Thymus (tissue), 11 donors: ENCODE measurements around the gene SELENOS. TPM values are rescaled to one million over a fixed set of nuclear protein-coding genes. Genes with fewer than 3 reads are reported as not detected.

Source experiments
- DNase-seq, 9 donors: peaks; one replicate each; pipeline ENCODE4 v3.0.0-alpha.2; 2013; ENCODE audit warnings: low spot score in 9 of 9, low read depth in 6 of 9, missing footprints in 1 of 9
- H3K27ac ChIP-seq, 2 donors: one replicate each; pipeline ENCODE4 v1.5.1; 2013; ENCODE audit warnings: control low read depth in 1 of 2, low read depth in 1 of 2, low read length in 1 of 2, mild to moderate bottlenecking in 1 of 2, moderate library complexity in 1 of 2
- H3K27me3 ChIP-seq, 2 donors: one replicate each; pipeline ENCODE4 v1.5.1; 2013; ENCODE audit warnings: low read length in 1 of 2; ENCODE audit not compliant: control insufficient read depth in 2 of 2, insufficient read depth in 1 of 2
- H3K36me3 ChIP-seq, 2 donors: one replicate each; pipeline ENCODE4 v1.5.1; 2013; ENCODE audit warnings: low read length in 1 of 2, mild to moderate bottlenecking in 1 of 2, moderate library complexity in 1 of 2; ENCODE audit not compliant: control insufficient read depth in 2 of 2, insufficient read depth in 2 of 2
- H3K4me1 ChIP-seq, 2 donors: one replicate each; pipeline ENCODE4 v1.5.1; 2013; ENCODE audit warnings: low read length in 2 of 2; ENCODE audit not compliant: control insufficient read depth in 2 of 2, insufficient read depth in 2 of 2
- H3K4me3 ChIP-seq, 2 donors: one replicate each; pipeline ENCODE4 v1.5.1; 2013; ENCODE audit warnings: low read length in 2 of 2, control low read depth in 1 of 2, mild to moderate bottlenecking in 1 of 2
- H3K9me3 ChIP-seq, 2 donors: one replicate each; pipeline ENCODE4 v1.5.1; 2013; ENCODE audit warnings: low read length in 1 of 2, mild to moderate bottlenecking in 1 of 2; ENCODE audit not compliant: control insufficient read depth in 2 of 2, insufficient read depth in 1 of 2
- WGBS: extraction: QIAGEN DNeasy Blood & Tissue Kit; methylation state at CpG from one replicate; pipeline ENCODE4 v1.1.7; 2013; 5-methylcytosine and 5-hydroxymethylcytosine counted together
- polyA plus RNA-seq: library from polyadenylated mRNA; stranded (reverse); fragments of 200-250 nt; gene quantifications from one replicate; pipeline ENCODE4 v1.2.3, GENCODE V29; 2013
- total RNA-seq: library from RNA; stranded (reverse); fragments of 120-200 nt; gene quantifications from one replicate; pipeline ENCODE4 v1.2.4, GENCODE V29; 2013
- donor health status: healthy.

The SELENOS gene
- total and polyA plus RNA-seq, 2 donors, result 26.4 to 64.5 TPM

DNA sequence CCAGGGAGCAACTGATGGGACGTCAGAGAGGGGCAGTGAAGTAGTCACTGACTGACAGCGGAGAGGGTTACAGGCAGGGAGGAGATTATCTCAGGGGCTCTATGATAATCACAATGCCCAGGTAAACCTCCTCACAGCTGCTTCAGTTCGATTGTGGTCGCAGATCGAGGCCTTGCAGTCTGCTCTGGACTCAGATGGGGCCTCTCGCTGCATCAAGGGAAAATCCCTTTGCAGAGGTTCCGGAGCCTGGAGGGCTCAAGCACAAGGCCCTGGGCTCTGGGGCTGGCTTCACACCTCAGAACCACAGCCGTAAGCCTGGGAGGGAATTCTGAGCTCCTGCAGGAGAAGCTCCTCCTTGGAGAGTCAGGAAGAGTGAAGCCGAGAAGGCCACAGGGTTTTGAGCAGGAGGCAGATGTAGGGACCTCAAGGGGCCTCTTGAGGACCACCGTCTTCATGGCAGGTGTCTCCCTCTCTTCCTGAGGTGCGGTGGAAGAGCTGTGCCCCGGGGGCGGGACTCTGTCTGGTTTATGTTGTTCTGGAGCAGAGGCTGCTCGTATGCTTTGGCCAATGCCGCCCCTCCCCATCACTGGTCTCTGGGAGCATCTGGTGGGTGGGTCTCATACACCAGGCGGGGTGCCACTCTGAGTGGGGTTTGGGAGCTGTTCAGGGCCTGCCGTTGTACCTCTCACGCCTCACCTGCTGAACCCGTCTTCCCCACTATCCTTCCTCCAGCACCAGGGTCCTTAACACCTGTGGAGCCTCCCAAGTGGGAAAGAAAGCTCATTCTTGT, 37.2 kb upstream of the SELENOS start:
- Histone ChIP-seq H3K27ac (no peak overlapping the region), H3K9me3 (no peaks in the 10 kb centered on the region), H3K36me3 (no peaks in the 10 kb centered on the region), H3K4me3 (no peak overlapping the region), H3K27me3 (peaks cover 0 to 7% of the 10 kb centered on the region in 2 donors), H3K4me1 (no peaks in the 10 kb centered on the region)
- no peak for DNase-seq
- 93% methylated on average over 19 of the region's 19 CpGs for WGBS

DNA sequence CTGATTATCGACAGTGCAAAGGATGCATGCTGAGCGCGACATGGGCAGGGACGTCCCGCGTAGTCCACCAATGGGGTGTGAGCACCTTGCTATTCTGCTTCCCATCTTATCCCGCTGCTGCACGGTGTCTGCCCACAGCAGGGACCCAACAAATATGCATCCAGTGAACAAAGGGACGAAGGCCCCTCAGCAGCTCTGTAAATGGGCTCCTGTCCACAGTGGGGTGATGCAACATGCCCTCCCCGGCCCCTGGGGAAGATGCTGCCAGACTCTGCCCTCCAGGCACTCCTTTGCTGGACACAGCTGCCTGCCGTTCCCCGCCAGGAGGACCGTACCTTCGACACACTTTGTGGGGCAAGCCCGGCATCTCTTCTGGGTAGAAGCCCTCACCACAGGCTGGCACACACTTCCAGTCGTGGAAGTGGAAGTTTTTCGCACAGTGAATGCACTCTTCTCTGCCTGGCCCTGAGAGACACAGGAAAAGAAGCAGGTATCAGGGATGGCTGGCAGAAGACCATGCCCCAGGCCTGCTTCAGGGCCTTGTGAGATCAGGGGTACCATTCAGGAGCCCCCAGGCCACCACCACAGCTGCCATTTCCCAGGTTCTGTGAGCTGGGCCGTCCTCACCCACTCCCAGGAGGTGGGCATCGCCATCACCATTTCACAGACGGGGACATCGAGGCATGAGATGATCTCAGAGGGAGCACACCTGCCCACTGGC, 35.9 kb upstream of the SELENOS start:
- Histone ChIP-seq H3K9me3 (no peaks in the 10 kb centered on the region), H3K4me1 (no peaks in the 10 kb centered on the region), H3K27ac (no peak overlapping the region), H3K27me3 (no peaks in the 10 kb centered on the region), H3K36me3 (no peaks in the 10 kb centered on the region), H3K4me3 (no peak overlapping the region)
- no peak for DNase-seq
- 95% methylated on average over 21 of the region's 21 CpGs for WGBS

DNA sequence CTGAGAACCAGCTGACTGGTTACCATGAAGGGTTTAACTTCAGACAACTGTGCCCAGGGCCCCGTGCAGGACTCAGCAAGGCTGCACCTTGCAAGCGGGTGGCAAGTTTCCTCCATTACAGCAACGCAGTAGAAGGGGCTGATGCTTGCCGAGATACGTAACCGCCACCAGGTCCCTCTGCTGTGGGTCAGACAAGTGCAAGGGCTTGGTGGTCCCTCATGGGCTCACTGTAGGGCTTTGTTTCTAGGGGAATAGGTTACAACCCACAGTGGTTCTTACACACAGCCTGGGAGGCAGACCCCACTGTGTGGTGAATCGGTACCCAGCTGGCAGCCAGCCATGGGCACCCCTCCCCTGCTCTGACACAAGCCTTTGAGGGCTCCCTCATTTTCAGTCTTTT, 33.2 kb upstream of the SELENOS start:
- DNase-seq, result no peak
- Histone ChIP-seq H3K36me3 (no peaks in the 10 kb centered on the region), H3K9me3 (no peaks in the 10 kb centered on the region), H3K4me3 (no peak overlapping the region), H3K4me1 (no peaks in the 10 kb centered on the region), H3K27me3 (no peaks in the 10 kb centered on the region), H3K27ac (no peak overlapping the region)
- 96% methylated on average over 7 of the region's 7 CpGs for WGBS

DNA sequence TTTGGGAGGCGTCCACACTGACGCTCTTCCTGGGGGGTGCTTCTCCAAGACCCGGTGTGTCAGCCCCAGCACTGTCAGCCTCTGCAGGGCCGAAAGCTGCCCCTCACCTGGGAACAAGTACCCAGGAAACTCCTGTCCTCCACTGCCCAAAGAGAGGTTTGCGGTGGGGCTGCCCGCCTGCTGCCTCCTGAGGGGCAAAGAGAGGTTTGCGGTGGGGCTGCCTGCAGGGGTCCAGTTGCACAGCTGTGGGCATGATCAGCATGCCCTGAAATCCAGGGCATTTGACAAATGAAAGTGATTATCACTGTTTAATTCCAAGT, 32.8 kb upstream of the SELENOS start:
- Histone ChIP-seq H3K27ac (no peak overlapping the region), H3K27me3 (no peaks in the 10 kb centered on the region), H3K4me1 (no peaks in the 10 kb centered on the region), H3K36me3 (no peaks in the 10 kb centered on the region), H3K4me3 (no peak overlapping the region), H3K9me3 (no peaks in the 10 kb centered on the region)
- no peak for DNase-seq
- WGBS, result 94% methylated on average over 7 of the region's 7 CpGs

DNA sequence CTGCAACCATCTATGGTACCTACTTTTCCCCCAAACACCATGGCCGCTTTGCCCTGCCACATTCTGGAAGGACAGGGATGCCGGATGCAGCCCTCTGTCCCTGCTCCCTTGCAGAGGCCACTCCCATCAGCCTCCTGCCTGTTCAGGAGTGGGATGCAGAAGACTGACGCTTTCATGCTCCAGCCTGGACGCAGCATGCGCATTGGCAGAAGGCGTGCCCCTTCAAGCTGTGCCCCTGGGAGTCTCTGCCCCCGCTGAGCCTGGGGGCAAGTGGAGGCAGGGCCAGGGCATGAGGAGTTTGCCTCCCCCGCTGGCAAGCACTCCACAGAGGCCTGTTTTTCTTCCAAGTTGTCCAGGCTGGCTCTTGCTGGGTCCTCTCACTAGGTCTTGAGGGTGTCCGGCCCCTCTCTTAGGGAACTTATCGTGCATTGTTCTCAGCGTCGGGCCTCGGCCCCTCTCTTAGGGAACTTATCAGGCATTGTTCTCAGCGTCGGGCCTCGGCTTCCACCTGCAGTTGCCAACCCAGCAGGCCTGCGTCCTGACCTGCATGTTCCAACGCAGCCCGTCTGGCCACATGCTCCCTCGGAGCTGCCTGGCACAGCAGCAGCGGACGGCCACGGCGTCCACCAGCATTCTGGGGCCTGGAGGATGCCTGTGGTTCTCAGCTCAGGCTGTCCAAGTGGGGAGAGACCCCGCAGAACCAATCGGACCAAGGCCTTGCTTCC, 32.3 kb upstream of the SELENOS start:
- WGBS, result 90% methylated on average over 26 of the region's 26 CpGs
- H3K27ac ChIP-seq, result no peak overlapping the region
- no peaks in the 10 kb centered on the region for H3K4me1 ChIP-seq
- H3K27me3 ChIP-seq, result no peaks in the 10 kb centered on the region
- no peaks in the 10 kb centered on the region for H3K36me3 ChIP-seq
- DNase-seq, result no peak
- no peak overlapping the region for H3K4me3 ChIP-seq
- H3K9me3 ChIP-seq, result no peaks in the 10 kb centered on the region

DNA sequence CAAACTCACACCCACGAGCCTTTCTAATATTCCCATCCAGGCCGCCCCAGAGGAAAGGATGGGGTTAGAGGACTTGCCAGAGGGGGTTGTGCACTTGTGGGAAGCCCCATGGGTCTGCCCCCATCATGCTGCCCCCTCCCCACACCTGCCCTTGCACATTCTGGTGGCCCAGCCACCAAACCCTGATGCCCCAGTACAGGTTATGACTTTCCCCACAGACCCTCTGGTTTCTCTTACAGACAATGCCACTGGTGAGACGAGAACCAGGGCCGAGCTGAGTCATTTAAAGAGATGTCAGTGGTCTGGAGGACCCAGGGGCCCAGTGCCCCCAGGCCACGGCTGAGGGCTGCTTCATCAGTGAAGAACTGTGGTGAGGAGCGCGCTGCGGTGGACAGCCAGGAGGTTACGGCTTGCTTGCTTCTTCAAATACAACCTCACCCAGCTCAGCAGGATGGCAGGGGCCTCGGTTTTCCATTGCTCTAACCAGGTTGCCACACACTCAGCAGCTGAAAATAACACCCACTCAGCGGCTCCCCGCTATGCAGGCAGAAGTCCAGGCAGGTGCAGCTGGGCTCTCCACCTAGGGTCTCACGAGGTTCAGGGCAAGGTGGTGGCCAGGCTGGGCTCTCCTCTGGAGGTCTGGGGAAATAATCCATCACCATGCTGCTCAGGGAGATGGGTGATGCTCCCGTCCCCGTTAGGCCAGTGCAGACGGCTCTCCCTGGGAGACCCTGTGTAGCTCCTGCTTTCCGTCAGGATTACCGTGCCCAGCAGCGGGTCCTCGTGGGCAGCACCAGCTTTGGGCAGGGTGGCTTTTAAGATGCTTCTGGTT, 31.5 kb upstream of the SELENOS start:
- DNase-seq, result no peak
- Histone ChIP-seq H3K27me3 (no peaks in the 10 kb centered on the region), H3K4me1 (no peaks in the 10 kb centered on the region), H3K9me3 (no peaks in the 10 kb centered on the region), H3K36me3 (no peaks in the 10 kb centered on the region), H3K27ac (no peak overlapping the region), H3K4me3 (no peak overlapping the region)
- WGBS, result 92% methylated on average over 20 of the region's 20 CpGs

DNA sequence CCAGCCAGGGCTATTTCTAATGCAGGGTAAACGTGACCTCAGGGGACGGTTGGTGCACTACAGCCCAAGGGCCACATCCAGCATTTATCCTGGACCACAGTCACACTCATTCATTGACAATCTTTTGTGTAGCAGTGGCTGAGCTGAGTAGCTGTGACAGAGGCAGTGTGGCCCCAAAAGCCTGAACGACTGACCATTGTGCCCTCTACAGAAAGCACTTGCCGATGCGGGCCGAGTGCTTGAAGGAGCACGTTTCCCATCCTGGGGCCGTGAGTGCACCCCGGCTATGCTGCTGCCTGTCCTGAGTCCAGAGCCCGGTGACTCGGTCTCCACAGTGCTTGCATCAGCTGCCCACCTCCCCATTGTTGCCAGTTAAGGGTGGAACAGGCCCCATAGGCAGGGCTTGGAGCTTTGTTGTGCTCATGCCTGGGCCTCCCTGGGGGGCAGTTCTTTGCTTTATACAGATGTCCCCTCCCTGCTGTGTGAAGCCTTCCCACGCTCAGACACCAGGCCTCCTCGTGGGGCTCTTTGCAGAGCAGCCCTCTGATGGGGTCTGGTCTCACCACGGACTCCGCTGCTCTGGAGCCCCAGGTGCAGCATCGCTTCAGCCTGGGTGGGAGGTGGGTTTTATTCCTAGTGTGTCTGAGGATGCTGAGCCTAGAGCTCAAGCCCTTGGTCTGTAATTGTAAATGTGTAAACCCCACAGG, 30.8 kb upstream of the SELENOS start:
- Histone ChIP-seq H3K4me1 (no peaks in the 10 kb centered on the region), H3K4me3 (no peak overlapping the region), H3K27me3 (no peaks in the 10 kb centered on the region), H3K9me3 (no peaks in the 10 kb centered on the region), H3K27ac (no peak overlapping the region), H3K36me3 (no peaks in the 10 kb centered on the region)
- 81% methylated on average over 16 of the region's 16 CpGs for WGBS
- no peak for DNase-seq

DNA sequence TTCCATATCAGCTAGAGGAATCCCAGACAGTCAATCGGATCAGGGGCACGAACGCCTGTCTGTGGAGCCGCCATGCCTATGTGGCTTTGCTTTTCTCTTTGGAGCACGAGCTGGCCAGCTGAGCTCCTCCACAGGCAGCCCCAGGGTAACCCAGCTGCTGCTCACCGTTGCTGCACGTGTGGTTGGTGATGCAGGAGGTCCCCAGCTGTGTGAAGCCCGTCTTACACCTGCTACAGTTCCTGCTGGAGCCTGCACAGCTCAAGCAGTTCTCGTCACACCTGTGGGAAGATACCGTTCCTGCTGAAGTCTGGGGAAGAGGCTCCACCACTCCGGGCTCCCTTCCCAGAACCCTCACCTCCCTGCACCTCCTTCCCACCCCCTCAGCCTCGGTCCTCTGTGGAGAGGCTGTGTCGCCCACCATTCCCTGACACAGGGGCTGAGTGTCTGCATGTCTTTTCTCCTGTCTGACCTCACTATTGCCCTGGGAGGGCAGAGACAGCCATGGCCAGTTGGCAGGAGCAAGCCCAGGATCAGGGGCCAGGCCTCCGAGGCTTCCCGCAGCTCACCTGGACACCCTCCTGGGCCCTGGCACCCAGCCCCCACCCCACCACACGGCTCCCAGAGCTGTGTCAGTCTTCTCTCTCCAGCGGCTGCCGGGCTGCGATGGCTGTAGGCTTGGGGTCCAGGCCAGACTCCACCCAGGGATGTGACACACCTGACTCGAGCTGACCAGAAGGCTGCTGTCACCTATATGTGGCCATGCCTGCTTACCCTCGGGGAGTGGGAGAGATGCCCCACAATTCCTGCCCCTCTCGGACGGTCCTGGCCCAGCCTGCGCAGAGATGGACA, 30.0 kb upstream of the SELENOS start:
- 78% methylated on average over 24 of the region's 24 CpGs for WGBS
- Histone ChIP-seq H3K27ac (no peak overlapping the region), H3K4me3 (no peak overlapping the region), H3K9me3 (no peaks in the 10 kb centered on the region), H3K27me3 (no peaks in the 10 kb centered on the region), H3K4me1 (no peaks in the 10 kb centered on the region), H3K36me3 (no peaks in the 10 kb centered on the region)
- DNase-seq, result peak in 2 of 9 donors; percentile 17 to 42
